Measurements from ENCODE around the gene ELMO1. TPM values are rescaled to one million over a fixed set of nuclear protein-coding genes. Genes with fewer than 3 reads are reported as not detected.

ELMO1 gene
- total RNA-seq, 1 donor = under 0.01 TPM

GRCh38 chr7:36823353-36823752, 625.3 kb downstream of the ELMO1 start:
- no peak for TF ChIP-seq CTCF (IDR thresholded peaks at IDR 0.05; ENCODE audit: insufficient read depth, low read depth, low read length)
- no peak overlapping the region for H3K4me3 ChIP-seq (ENCODE audit: low read depth, low read length)
- DNase-seq (ENCODE audit: low read depth) = no peak

GRCh38 chr7:36821617-36822016, 627.0 kb downstream of the ELMO1 start:
- TF ChIP-seq CTCF (IDR thresholded peaks at IDR 0.05; ENCODE audit: insufficient read depth, low read depth, low read length) = no peak
- no peak for DNase-seq (ENCODE audit: low read depth)
- H3K4me3 ChIP-seq (ENCODE audit: low read depth, low read length) = no peak overlapping the region

GRCh38 chr7:36820527-36821170, 628.0 kb downstream of the ELMO1 start:
- DNase-seq (ENCODE audit: low read depth) = peak; percentile 69
- no peak for TF ChIP-seq CTCF (IDR thresholded peaks at IDR 0.05; ENCODE audit: insufficient read depth, low read depth, low read length)

GRCh38 chr7:36819639-36820038, 629.0 kb downstream of the ELMO1 start:
- no peak overlapping the region for H3K4me3 ChIP-seq (ENCODE audit: low read depth, low read length)
- TF ChIP-seq CTCF (IDR thresholded peaks at IDR 0.05; ENCODE audit: insufficient read depth, low read depth, low read length) = no peak
- no peak for DNase-seq (ENCODE audit: low read depth)

More at GRCh38 chr7:36820527-36821170, 628.0 kb downstream of the ELMO1 start:
- no peak overlapping the region for H3K4me3 ChIP-seq (ENCODE audit: low read depth, low read length)

- peak; percentile 3 for DNase-seq (ENCODE audit: low read depth)
- TF ChIP-seq CTCF (IDR thresholded peaks at IDR 0.05; ENCODE audit: insufficient read depth, low read depth, low read length) = no peak
- no peak overlapping the region for H3K4me3 ChIP-seq (ENCODE audit: low read depth, low read length)
Measured at GRCh38 chr7:36814311-36814710, 634.4 kb downstream of the ELMO1 start.

GRCh38 chr7:36811807-36812206, 636.9 kb downstream of the ELMO1 start:
- no peak for DNase-seq (ENCODE audit: low read depth)
- no peak overlapping the region for H3K4me3 ChIP-seq (ENCODE audit: low read depth, low read length)
- no peak for TF ChIP-seq CTCF (IDR thresholded peaks at IDR 0.05; ENCODE audit: insufficient read depth, low read depth, low read length)

GRCh38 chr7:36810489-36810888, 638.2 kb downstream of the ELMO1 start:
- TF ChIP-seq CTCF (IDR thresholded peaks at IDR 0.05; ENCODE audit: insufficient read depth, low read depth, low read length) = no peak
- DNase-seq (ENCODE audit: low read depth) = no peak
- no peak overlapping the region for H3K4me3 ChIP-seq (ENCODE audit: low read depth, low read length)

All from fibroblast of villous mesenchyme (primary cell).